ENCODE data around the gene PALLD. TPM values are rescaled to one million over a fixed set of nuclear protein-coding genes. Genes with fewer than 3 reads are reported as not detected.

The PALLD gene
- total and polyA plus RNA-seq, 2 of the 13 experiments (the other 11 are each of a cell fraction or from before 2014, with no cell fraction given): 0.50 to 1.5 TPM

DNA sequence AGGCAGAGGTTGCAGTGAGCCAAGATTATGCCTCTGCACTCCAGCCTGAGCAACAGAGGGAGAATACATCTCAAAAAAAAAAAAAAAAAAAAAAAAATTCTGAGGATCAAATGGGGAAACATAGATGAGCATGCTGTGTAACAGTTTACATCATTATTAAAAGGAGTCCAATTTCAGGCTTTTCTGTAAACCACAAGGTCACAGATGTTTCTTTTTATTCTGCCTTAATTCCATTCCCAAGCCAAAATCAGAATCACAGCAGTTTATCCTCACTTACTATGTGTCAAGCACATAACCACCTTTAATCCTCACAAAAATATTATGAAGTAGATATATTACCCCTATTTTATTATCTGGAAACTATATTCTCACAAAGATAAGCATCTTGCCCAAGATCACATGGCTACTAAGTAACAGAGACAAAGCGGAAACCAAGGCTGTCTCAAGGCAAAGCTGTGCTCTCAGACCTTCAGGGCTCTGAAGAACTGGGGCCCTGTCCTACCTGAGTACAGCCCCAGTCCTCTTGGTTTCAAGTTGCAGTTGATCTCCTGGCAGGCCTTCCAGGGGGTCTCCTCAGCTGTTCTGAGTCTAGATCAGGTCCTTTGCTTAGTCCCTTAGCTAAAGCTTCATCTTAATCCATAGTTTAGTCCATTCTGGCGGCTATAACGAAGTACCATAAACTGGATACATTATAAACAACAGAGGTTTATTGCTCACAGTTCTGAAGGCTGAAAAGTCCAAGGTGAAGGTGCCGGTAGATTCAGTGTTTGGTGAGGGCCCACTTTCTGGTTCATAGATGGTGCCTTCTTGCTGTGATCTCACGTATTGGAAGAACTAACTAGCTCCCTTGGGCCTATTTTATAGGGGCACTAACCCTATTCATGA, 141.3 kb downstream of the PALLD start:
- ChIA-PET POLR2A (no interaction called here), CTCF (ENCODE audit: low intra/inter-chr PET ratio, low total read pairs) (no interaction called here)
- Histone ChIP-seq H3K27me3 (ENCODE audit: control insufficient read depth in 1 of 2, insufficient read depth in 2 of 2, low read length in 2 of 2) (no peaks in the 10 kb centered on the region; a peak in 2 of 5 replicates), H2AFZ (ENCODE audit: low read length) (no peak overlapping the region), H4K20me1 (ENCODE audit: insufficient read depth, low read length) (no peaks in the 10 kb centered on the region), H3K9me3 (ENCODE audit: low read length) (no peaks in the 10 kb centered on the region), H3K36me3 (replicated peaks in 1 of 2; ENCODE audit: control insufficient read depth in 1 of 2, insufficient read depth in 2 of 2, low read length in 2 of 2) (no peaks in the 10 kb centered on the region), H3K9ac (ENCODE audit: insufficient read depth, low read depth, low read length) (no peak overlapping the region), H3K4me3 (replicated peaks in 1 of 3; ENCODE audit: insufficient read depth in 1 of 3, low read depth in 2 of 3, low read length in 3 of 3) (no peak overlapping the region), H3K4me1 (ENCODE audit: insufficient read depth, low read length) (no peaks in the 10 kb centered on the region), H3K79me2 (ENCODE audit: insufficient read depth, low read length) (no peaks in the 10 kb centered on the region), H3K27ac (ENCODE audit: extremely low read length, insufficient read depth, low read length) (no peak overlapping the region), H3K4me2 (ENCODE audit: low read depth, low read length) (no peak overlapping the region)
- no peak for DNase-seq (ENCODE audit: low spot score)
- no peak for ATAC-seq
- BruUV-seq (replicated peaks): no TSS peak
- intact Hi-C loops (cut with micrococcal nuclease; ENCODE audit: unreplicated experiment): no loop called here
- 34% methylated on average over 5 of the region's 5 CpGs for WGBS (ENCODE audit: low lambda C conversion rate)
- in situ Hi-C loops (cut with HindIII; ENCODE audit: extremely low pct_ligation_motif_present, low pct_unique_long_range_greater_than_20kb): no loop called here
- no peak for FAIRE-seq
- TF ChIP-seq ATF7-NPFF (CRISPR knock-in tag; IDR thresholded peaks at IDR 0.05; ENCODE audit: low read depth) (no peak), ZNF234 (CRISPR knock-in tag; conservative IDR thresholded peaks at IDR 0.05) (no peak), KLF15 (CRISPR knock-in tag; IDR thresholded peaks at IDR 0.05; ENCODE audit: borderline replicate concordance) (no peak), ATAD3A (CRISPR knock-in tag; IDR thresholded peaks at IDR 0.05) (no peak), ZNF790 (CRISPR knock-in tag; IDR thresholded peaks at IDR 0.05; ENCODE audit: borderline replicate concordance) (no peak), BRCA1 (CRISPR knock-in tag; IDR thresholded peaks at IDR 0.05) (no peak), ZNF567 (CRISPR knock-in tag; IDR thresholded peaks at IDR 0.05; ENCODE audit: borderline replicate concordance) (no peak), SIN3B (IDR thresholded peaks at IDR 0.05; ENCODE audit: low read length) (no peak), ZNF749 (CRISPR knock-in tag; IDR thresholded peaks at IDR 0.05; ENCODE audit: borderline replicate concordance) (no peak)
- TF ChIP-seq, protein P1, sequence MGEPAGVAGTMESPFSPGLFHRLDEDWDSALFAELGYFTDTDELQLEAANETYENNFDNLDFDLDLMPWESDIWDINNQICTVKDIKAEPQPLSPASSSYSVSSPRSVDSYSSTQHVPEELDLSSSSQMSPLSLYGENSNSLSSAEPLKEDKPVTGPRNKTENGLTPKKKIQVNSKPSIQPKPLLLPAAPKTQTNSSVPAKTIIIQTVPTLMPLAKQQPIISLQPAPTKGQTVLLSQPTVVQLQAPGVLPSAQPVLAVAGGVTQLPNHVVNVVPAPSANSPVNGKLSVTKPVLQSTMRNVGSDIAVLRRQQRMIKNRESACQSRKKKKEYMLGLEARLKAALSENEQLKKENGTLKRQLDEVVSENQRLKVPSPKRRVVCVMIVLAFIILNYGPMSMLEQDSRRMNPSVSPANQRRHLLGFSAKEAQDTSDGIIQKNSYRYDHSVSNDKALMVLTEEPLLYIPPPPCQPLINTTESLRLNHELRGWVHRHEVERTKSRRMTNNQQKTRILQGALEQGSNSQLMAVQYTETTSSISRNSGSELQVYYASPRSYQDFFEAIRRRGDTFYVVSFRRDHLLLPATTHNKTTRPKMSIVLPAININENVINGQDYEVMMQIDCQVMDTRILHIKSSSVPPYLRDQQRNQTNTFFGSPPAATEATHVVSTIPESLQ (CRISPR knock-in tag; conservative IDR thresholded peaks at IDR 0.05): no peak
- TF ChIP-seq, protein P2, sequence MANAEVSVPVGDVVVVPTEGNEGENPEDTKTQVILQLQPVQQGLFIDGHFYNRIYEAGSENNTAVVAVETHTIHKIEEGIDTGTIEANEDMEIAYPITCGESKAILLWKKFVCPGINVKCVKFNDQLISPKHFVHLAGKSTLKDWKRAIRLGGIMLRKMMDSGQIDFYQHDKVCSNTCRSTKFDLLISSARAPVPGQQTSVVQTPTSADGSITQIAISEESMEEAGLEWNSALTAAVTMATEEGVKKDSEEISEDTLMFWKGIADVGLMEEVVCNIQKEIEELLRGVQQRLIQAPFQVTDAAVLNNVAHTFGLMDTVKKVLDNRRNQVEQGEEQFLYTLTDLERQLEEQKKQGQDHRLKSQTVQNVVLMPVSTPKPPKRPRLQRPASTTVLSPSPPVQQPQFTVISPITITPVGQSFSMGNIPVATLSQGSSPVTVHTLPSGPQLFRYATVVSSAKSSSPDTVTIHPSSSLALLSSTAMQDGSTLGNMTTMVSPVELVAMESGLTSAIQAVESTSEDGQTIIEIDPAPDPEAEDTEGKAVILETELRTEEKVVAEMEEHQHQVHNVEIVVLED (CRISPR knock-in tag; IDR thresholded peaks at IDR 0.05; ENCODE audit: borderline replicate concordance): no peak
- TF ChIP-seq, protein P3, sequence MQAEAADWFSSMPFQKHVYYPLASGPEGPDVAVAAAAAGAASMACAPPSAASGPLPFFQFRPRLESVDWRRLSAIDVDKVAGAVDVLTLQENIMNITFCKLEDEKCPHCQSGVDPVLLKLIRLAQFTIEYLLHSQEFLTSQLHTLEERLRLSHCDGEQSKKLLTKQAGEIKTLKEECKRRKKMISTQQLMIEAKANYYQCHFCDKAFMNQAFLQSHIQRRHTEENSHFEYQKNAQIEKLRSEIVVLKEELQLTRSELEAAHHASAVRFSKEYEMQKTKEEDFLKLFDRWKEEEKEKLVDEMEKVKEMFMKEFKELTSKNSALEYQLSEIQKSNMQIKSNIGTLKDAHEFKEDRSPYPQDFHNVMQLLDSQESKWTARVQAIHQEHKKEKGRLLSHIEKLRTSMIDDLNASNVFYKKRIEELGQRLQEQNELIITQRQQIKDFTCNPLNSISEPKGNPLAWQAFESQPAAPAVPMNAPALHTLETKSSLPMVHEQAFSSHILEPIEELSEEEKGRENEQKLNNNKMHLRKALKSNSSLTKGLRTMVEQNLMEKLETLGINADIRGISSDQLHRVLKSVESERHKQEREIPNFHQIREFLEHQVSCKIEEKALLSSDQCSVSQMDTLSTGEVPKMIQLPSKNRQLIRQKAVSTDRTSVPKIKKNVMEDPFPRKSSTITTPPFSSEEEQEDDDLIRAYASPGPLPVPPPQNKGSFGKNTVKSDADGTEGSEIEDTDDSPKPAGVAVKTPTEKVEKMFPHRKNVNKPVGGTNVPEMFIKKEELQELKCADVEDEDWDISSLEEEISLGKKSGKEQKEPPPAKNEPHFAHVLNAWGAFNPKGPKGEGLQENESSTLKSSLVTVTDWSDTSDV (CRISPR knock-in tag; IDR thresholded peaks at IDR 0.05): no peak
- TF ChIP-seq, protein P4, sequence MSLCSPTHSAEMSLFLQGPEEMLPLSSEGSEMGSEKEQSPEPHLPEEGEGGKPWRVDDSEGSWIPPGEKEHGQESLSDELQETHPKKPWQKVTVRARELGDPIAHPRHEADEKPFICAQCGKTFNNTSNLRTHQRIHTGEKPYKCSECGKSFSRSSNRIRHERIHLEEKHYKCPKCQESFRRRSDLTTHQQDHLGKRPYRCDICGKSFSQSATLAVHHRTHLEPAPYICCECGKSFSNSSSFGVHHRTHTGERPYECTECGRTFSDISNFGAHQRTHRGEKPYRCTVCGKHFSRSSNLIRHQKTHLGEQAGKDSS (CRISPR knock-in tag; IDR thresholded peaks at IDR 0.05; ENCODE audit: borderline replicate concordance, low read depth): no peak
